Heart left ventricle (tissue), 13 donors: ENCODE measurements around the gene SMIM28.

ENCODE experiments used
- CTCF ChIP-seq, 12 donors: fragments of 200-600 bp; sonication (generic) in 4 of 12; IDR thresholded peaks; one replicate each; pipeline versions ENCODE4 v1.5.0 to v1.8.0; 2018 to 2022; ENCODE audit warnings: antibody characterized with exemption in 12 of 12, mild to moderate bottlenecking in 5 of 12
- POLR2A ChIP-seq, 2 donors: fragments of 450-650 bp; IDR thresholded peaks; one replicate each; pipeline ENCODE4 v1.6.1; 2017; ENCODE audit warnings: antibody characterized with exemption in 2 of 2, mild to moderate bottlenecking in 2 of 2, moderate library complexity in 2 of 2
- donor health status: ischemic (EF 13 %, LVEDD 7.1; RV severe dilation, severe dysfunction).
- donor health status: DM: no; HTN: yes; CAD: no.
- donor health status: DM: no; HTN: no; CAD: no.
- donor health status: ischemic (EF 25% LVEDD 6.9; RV normal size, moderate dysfunction).
- donor health status: ischemic (EF 25% LVEDD 5.7; RV mildly dilated, moderate dysfunction).
- donor health status: ischemic (EF 35%, LVEDD 5.7; RV mildly dilated, moderate dysfunction).
- donor health status: nonischemic (EF 11% LVEDD 7.7; RV severe dilation, severe dysfunction).
- donor health status: DM: yes; HTN: yes; CAD: no.
- donor health status: PGD.
- donor health status: ischemic (EF 29% LVEDD 5.4; RV normal size, mild dysfunction).
- donor health status: nonischemic (EF 23%, LVEDD 6.1; RV moderate dilation, normal function).

- TF ChIP-seq CTCF (IDR thresholded peaks at IDR 0.05) (no peak), POLR2A (IDR thresholded peaks at IDR 0.05) (no peak)
Observed at GRCh38 chr6:138432063-138432356, 54.3 kb downstream of the SMIM28 start.
